ENCODE data around the gene POLRMT.

DNA sequence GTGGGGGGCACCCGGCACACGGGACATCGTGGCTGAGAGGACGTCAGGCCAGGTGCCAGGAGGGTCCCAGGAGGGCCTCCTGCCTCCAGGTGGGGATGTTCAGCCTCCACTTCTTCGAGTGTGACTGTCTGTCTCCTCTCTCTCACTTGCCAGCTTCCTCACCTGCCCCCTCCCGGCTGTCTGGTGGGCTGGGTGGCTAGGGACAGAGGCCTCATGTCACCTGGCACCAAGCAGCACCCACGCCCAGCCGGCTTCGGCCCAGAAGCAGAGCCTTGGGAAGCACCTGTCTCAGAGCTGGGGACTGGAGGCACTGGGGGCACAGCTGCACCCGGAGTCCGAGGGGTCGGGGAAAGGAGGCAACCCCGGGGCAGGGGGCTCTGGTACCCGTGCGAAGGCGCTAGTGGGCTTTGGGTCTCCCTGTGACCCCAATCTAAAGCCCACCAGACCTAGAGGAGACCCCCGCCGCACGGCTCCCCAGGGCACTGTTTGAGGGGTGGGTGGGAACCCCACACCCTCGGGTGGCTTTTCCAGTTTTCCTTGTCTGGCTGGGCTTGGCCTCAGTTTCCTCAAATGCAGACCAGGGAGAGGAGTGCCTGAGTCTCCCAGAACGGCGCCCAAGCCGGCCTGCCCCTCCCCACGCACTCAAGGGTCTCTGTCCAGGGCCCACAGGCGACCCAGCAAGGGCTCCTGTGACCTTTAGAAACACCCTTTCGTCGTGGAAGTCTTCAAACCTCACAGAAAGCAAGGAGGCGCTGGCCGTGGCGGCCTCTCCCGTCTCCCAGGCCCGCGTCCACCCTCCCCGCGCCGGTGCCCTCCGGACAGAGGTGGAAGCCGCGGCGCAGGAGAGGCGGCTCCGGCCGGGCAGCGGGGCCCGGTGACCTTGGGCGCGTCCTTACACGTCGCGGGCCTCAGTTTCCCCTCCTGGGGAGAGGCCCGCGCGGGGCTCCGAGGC lies 44.3 kb downstream of the POLRMT start:
- TF ChIP-seq, protein P1, sequence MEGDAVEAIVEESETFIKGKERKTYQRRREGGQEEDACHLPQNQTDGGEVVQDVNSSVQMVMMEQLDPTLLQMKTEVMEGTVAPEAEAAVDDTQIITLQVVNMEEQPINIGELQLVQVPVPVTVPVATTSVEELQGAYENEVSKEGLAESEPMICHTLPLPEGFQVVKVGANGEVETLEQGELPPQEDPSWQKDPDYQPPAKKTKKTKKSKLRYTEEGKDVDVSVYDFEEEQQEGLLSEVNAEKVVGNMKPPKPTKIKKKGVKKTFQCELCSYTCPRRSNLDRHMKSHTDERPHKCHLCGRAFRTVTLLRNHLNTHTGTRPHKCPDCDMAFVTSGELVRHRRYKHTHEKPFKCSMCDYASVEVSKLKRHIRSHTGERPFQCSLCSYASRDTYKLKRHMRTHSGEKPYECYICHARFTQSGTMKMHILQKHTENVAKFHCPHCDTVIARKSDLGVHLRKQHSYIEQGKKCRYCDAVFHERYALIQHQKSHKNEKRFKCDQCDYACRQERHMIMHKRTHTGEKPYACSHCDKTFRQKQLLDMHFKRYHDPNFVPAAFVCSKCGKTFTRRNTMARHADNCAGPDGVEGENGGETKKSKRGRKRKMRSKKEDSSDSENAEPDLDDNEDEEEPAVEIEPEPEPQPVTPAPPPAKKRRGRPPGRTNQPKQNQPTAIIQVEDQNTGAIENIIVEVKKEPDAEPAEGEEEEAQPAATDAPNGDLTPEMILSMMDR (IDR thresholded peaks at IDR 0.05), result no peak
- TF ChIP-seq POLR2AphosphoS5 (IDR thresholded peaks at IDR 0.05) (no peak), POLR2A (IDR thresholded peaks at IDR 0.05) (no peak)

Data from prostate gland (tissue), 2 donors.